ENCODE data around the gene ING3. TPM values are rescaled to one million over a fixed set of nuclear protein-coding genes. Genes with fewer than 3 reads are reported as not detected.

Gene ING3
- total and polyA plus RNA-seq, 9 of the 15 experiments (the other 6 are each of a cell fraction or from before 2014, with no cell fraction given) = 22.8 to 233 (median 50.4) TPM

GRCh38 chr7:121002048-121002756 lies 51.6 kb downstream of the ING3 start:
- H3K9me1 ChIP-seq (ENCODE audit: control insufficient read depth, insufficient read depth, low read length) = no peaks in the 10 kb centered on the region
- FAIRE-seq (no peak), ATAC-seq (no peak), DNase-seq (ENCODE audit: extremely low read depth in 1 of 4, low spot score in 3 of 4) (no peak)
- H3K4me3 ChIP-seq = no peak overlapping the region
- no TSS peak for BruUV-seq (replicated peaks)
- peak overlapping the region; percentile 5; the same call in 1 of the 3 replicates for H3K27ac ChIP-seq (ENCODE audit: extremely low read depth, low read depth, low read length)
- H2AFZ ChIP-seq (ENCODE audit: low read depth, low read length) = no peak overlapping the region
- H3K27me3 ChIP-seq (ENCODE audit: control insufficient read depth in 2 of 2, insufficient read depth in 2 of 2, low read length in 2 of 2) = no peaks in the 10 kb centered on the region
- no peaks in the 10 kb centered on the region for H3K9me3 ChIP-seq (replicated peaks; ENCODE audit: control insufficient read depth, insufficient read depth, low read depth, low read length)
- peak overlapping the region; percentile 21; the same call in 1 of the 2 replicates for H3K4me2 ChIP-seq (ENCODE audit: insufficient read depth, low read length)
- peaks cover 90% of the 10 kb centered on the region for H3K36me3 ChIP-seq (ENCODE audit: control insufficient read depth, insufficient read depth, low read length)
- intact Hi-C loops (cut with micrococcal nuclease) (no loop called here), in situ Hi-C loops (cut with MboI) (no loop called here)
- WGBS (ENCODE audit: insufficient coverage, low coverage, missing lambda C conversion rate) = 45% methylated on average over 2 of the region's 2 CpGs
- POLR2A ChIA-PET = interaction anchor here (0.8 to 6.3 kb wide), 9 partner anchors 13 to 398 kb away, joined by 3 to 56 read pairs (median 4); partner anchors contain the start of gene CPED1
- H3K9ac ChIP-seq (ENCODE audit: insufficient read depth in 1 of 2, low read depth in 2 of 2, low read length in 2 of 2) = peak overlapping the region in 1 of 2 experiments; percentile 18; a peak in 1 of 4 replicates
- CTCF ChIA-PET (ENCODE audit: low intra/inter-chr PET ratio) = no interaction called here
- peaks cover 100% of the 10 kb centered on the region for H3K79me2 ChIP-seq (ENCODE audit: control insufficient read depth, insufficient read depth, low read length)
- peaks cover 5% of the 10 kb centered on the region; the same call in 1 of the 2 replicates for H4K20me1 ChIP-seq (replicated peaks; ENCODE audit: control insufficient read depth, insufficient read depth, low read length)
- H3K4me1 ChIP-seq (replicated peaks in 1 of 2; ENCODE audit: control insufficient read depth in 2 of 2, insufficient read depth in 2 of 2, low read length in 2 of 2) = peaks cover 28 to 72% of the 10 kb centered on the region in 2 experiments
- no peak for TF ChIP-seq BHLHE40 (IDR thresholded peaks at IDR 0.05; ENCODE audit: low read length)
- TF ChIP-seq PREB (CRISPR knock-in tag; IDR thresholded peaks at IDR 0.05) = no peak
- no peak for TF ChIP-seq ZBED1 (IDR thresholded peaks at IDR 0.05)
- TF ChIP-seq ZNF584 (CRISPR knock-in tag; IDR thresholded peaks at IDR 0.05; ENCODE audit: low read depth) = 0 out of 2 replicates have a peak, but pooled peaks have one; percentile 31
- no peak for TF ChIP-seq ZNF696 (CRISPR knock-in tag; conservative IDR thresholded peaks at IDR 0.05)
- no peak for TF ChIP-seq ATF1 (CRISPR knock-in tag; IDR thresholded peaks at IDR 0.05)
- TF ChIP-seq ATF1 (tag; IDR thresholded peaks at IDR 0.05) = no peak
- TF ChIP-seq ZNF592 (IDR thresholded peaks at IDR 0.05) = peak; percentile 51; the same call in 1 of the 2 replicates
- no peak for TF ChIP-seq COPS2 (conservative IDR thresholded peaks at IDR 0.05)
- peak; percentile 34; the same call in 1 of the 2 replicates for TF ChIP-seq SMAD4 (CRISPR knock-in tag; conservative IDR thresholded peaks at IDR 0.05)
- TF ChIP-seq ZBTB1 (CRISPR knock-in tag; IDR thresholded peaks at IDR 0.05; ENCODE audit: borderline replicate concordance, low read depth) = no peak
- no peak for TF ChIP-seq NFIC (IDR thresholded peaks at IDR 0.05)
- TF ChIP-seq ZNF165 (CRISPR knock-in tag; IDR thresholded peaks at IDR 0.05; ENCODE audit: borderline replicate concordance) = no peak
- TF ChIP-seq NR3C1 (CRISPR knock-in tag; IDR thresholded peaks at IDR 0.05) = no peak
- no peak for TF ChIP-seq CBX5 (IDR thresholded peaks at IDR 0.05; ENCODE audit: borderline replicate concordance, low read depth)
- no peak for TF ChIP-seq YBX1 (IDR thresholded peaks at IDR 0.05)
- 0 out of 4 replicates have a peak, but pooled peaks of 1 of the 2 experiments have one; percentile 12 for TF ChIP-seq RAD21 (CRISPR knock-in tag; conservative IDR thresholded peaks at IDR 0.05 in 1 of 2, IDR thresholded peaks at IDR 0.05 in 1 of 2)
- TF ChIP-seq ZBTB17 (CRISPR knock-in tag; IDR thresholded peaks at IDR 0.05) = 0 out of 2 replicates have a peak, but pooled peaks have one; percentile 31
- TF ChIP-seq HNRNPLL (IDR thresholded peaks at IDR 0.05; ENCODE audit: low read depth, low read length, poor library complexity, severe bottlenecking) = no peak
